GM19099 (cell line): ENCODE results near the gene PHIP.

Experiments
- POLR2A ChIP-seq: IDR thresholded peaks from 3 replicates; pipeline ENCODE4 v1.6.1; 2011; ENCODE audit warnings: low read depth; ENCODE audit not compliant: insufficient read length; ENCODE audit errors: extremely low read depth

The PHIP gene

GRCh38 chr6:78995346-78995745, 82.7 kb downstream of the PHIP start:
- TF ChIP-seq POLR2A = no peak

- no peak for TF ChIP-seq POLR2A
These were observed 84.1 kb downstream of the PHIP start for GRCh38 chr6:78993955-78994354.

- no peak for TF ChIP-seq POLR2A
These were observed 88.9 kb downstream of the PHIP start for GRCh38 chr6:78989191-78989590.

GRCh38 chr6:78986161-78986560, 91.9 kb downstream of the PHIP start:
- TF ChIP-seq POLR2A = no peak

GRCh38 chr6:78984225-78984950, 93.7 kb downstream of the PHIP start:
- no peak for TF ChIP-seq POLR2A

GRCh38 chr6:78967191-78967590, 110.9 kb downstream of the PHIP start:
- no peak for TF ChIP-seq POLR2A

- TF ChIP-seq POLR2A = no peak
These were observed 111.5 kb downstream of the PHIP start for GRCh38 chr6:78966542-78966941.

GRCh38 chr6:78962448-78962847, 115.6 kb downstream of the PHIP start:
- no peak for TF ChIP-seq POLR2A

GRCh38 chr6:78954740-78955139, 123.3 kb downstream of the PHIP start:
- TF ChIP-seq POLR2A = no peak

- TF ChIP-seq POLR2A = no peak
These were observed 124.3 kb downstream of the PHIP start for GRCh38 chr6:78953798-78954197.

GRCh38 chr6:78952362-78952761, 125.7 kb downstream of the PHIP start:
- TF ChIP-seq POLR2A = no peak

GRCh38 chr6:78948785-78949184, 129.3 kb downstream of the PHIP start:
- no peak for TF ChIP-seq POLR2A

GRCh38 chr6:78947962-78948361, 130.1 kb downstream of the PHIP start:
- no peak for TF ChIP-seq POLR2A

GRCh38 chr6:78947529-78947928, 130.5 kb downstream of the PHIP start:
- TF ChIP-seq POLR2A = no peak

- no peak for TF ChIP-seq POLR2A
These were observed 135.6 kb downstream of the PHIP start for GRCh38 chr6:78942446-78942845.

GRCh38 chr6:78936515-78936914, 141.5 kb downstream of the PHIP start:
- no peak for TF ChIP-seq POLR2A

GRCh38 chr6:78935553-78935952, 142.5 kb downstream of the PHIP start:
- no peak for TF ChIP-seq POLR2A
